Esophagus squamous epithelium (tissue), 5 donors: ENCODE data around the gene SCN2B. TPM values are rescaled to one million over a fixed set of nuclear protein-coding genes. Genes with fewer than 3 reads are reported as not detected.
A peak's percentile ranks its signal among the peaks of the same experiment; 100 is the strongest.

Experiments
- DNase-seq: peaks from one replicate; lab custom pipeline; 2025; lab: John Stamatoyannopoulos, UW
- H3K27ac ChIP-seq, 4 donors: fragments of 200-600 bp; sonication (generic); one replicate each; pipeline ENCODE4 v1.5.1; 2016 to 2019; ENCODE audit warnings: mild to moderate bottlenecking in 1 of 4
- H3K27me3 ChIP-seq, 4 donors: fragments of 200-600 bp; sonication (generic); 1 replicate in 3 of 4; 2 replicates in 1 of 4; pipeline versions ENCODE4 v1.5.1 to v1.6.0; 2017 to 2021; ENCODE audit warnings: antibody characterized with exemption in 1 of 4
- H3K36me3 ChIP-seq, 3 donors: fragments of 200-600 bp; sonication (generic); one replicate each; pipeline ENCODE4 v1.5.1; 2016 to 2019
- H3K4me1 ChIP-seq, 3 donors: fragments of 200-600 bp; sonication (generic); one replicate each; pipeline ENCODE4 v1.5.1; 2017 to 2019
- H3K4me3 ChIP-seq, 4 donors: fragments of 200-600 bp; sonication (generic); 1 replicate in 3 of 4; 2 replicates in 1 of 4; pipeline ENCODE4 v1.5.1; 2016 to 2019; ENCODE audit warnings: mild to moderate bottlenecking in 2 of 4, moderate library complexity in 1 of 4
- H3K9me3 ChIP-seq, 3 donors: fragments of 200-600 bp; sonication (generic); one replicate each; pipeline ENCODE4 v1.5.1; 2016 to 2019
- POLR2A ChIP-seq, 4 donors: fragments of 450-650 bp; IDR thresholded peaks; one replicate each; pipeline ENCODE4 v1.6.1; 2017; ENCODE audit warnings: antibody characterized with exemption in 4 of 4, mild to moderate bottlenecking in 4 of 4, moderate library complexity in 3 of 4
- WGBS, 2 donors: methylation state at CpG; one replicate each; pipeline ENCODE4 v1.1.5; 2018; 5-methylcytosine and 5-hydroxymethylcytosine counted together
- intact Hi-C: fragments of 100-400 bp; cut with DNase I; formaldehyde crosslinking; loops from one replicate; pipeline ENCODE4 v1.15.0; 2022
- total RNA-seq, 4 donors: library from RNA; depleted of rRNA; stranded (reverse); fragments of >200 nt; gene quantifications; one replicate each; pipeline ENCODE4 v1.1.0, GENCODE V29; 2016
- TF ChIP-seq, protein P1 (sequence below), 6 experiments: fragments of 450-650 bp in 4 of 6; fragments of 200-600 bp in 2 of 6; sonication (generic) in 2 of 6; IDR thresholded peaks; one replicate each; pipeline ENCODE4 v1.5.1; 2016 to 2019; ENCODE audit warnings: antibody characterized with exemption in 6 of 6, mild to moderate bottlenecking in 4 of 6, moderate library complexity in 4 of 6
- donor health status: DM: yes; HTN: yes; CAD: no.

The SCN2B gene
- total RNA-seq, 4 donors from 2014 or later, result 0.38 to 1.1 TPM; not detected in 2

DNA sequence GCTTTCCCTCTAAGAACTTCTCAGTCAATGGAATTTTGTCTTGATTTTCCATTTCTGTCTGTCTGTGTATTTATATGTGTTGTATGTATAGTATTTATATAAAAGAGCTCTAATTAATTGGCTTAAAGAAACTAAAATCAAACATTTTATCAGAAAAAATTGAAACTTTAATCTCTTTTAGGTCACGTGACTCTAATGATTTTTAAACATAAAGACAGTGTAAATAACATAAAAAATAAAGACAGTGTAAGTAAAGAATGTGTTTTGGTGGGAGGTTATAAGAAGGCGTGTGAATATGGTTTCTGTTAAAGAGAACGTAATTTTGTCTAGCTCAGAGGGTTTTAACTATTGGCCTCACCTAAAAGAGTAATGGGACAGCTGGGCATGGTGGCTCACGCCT, 46.0 kb upstream of the SCN2B start:
- intact Hi-C loops, result no loop called here
- Histone ChIP-seq H3K4me1 (no peaks in the 10 kb centered on the region), H3K9me3 (no peaks in the 10 kb centered on the region), H3K27ac (no peak overlapping the region), H3K36me3 (peaks cover 0 to 9% (median 0%) of the 10 kb centered on the region in 3 donors), H3K4me3 (no peak overlapping the region), H3K27me3 (peaks cover 0 to 17% (median 0%) of the 10 kb centered on the region in 4 donors)
- DNase-seq, result no peak
- TF ChIP-seq POLR2A (IDR thresholded peaks at IDR 0.05), result no peak
- TF ChIP-seq, protein P1, sequence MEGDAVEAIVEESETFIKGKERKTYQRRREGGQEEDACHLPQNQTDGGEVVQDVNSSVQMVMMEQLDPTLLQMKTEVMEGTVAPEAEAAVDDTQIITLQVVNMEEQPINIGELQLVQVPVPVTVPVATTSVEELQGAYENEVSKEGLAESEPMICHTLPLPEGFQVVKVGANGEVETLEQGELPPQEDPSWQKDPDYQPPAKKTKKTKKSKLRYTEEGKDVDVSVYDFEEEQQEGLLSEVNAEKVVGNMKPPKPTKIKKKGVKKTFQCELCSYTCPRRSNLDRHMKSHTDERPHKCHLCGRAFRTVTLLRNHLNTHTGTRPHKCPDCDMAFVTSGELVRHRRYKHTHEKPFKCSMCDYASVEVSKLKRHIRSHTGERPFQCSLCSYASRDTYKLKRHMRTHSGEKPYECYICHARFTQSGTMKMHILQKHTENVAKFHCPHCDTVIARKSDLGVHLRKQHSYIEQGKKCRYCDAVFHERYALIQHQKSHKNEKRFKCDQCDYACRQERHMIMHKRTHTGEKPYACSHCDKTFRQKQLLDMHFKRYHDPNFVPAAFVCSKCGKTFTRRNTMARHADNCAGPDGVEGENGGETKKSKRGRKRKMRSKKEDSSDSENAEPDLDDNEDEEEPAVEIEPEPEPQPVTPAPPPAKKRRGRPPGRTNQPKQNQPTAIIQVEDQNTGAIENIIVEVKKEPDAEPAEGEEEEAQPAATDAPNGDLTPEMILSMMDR (IDR thresholded peaks at IDR 0.05), result no peak
- 48 to 63% methylated on average over 4 of the region's 4 CpGs for whole genome bisulfite sequencing, 2 donors

- Histone ChIP-seq H3K9me3 (no peaks in the 10 kb centered on the region), H3K4me1 (peaks cover 0 to under 1% (median 0%) of the 10 kb centered on the region in 3 donors), H3K4me3 (no peak overlapping the region), H3K36me3 (peaks cover 0 to under 1% (median 0%) of the 10 kb centered on the region in 3 donors), H3K27me3 (peaks cover 0 to 17% (median 0%) of the 10 kb centered on the region in 4 donors), H3K27ac (no peak overlapping the region)
- 72 to 87% methylated on average over 3 to 5 of the region's 5 CpGs for WGBS, 2 donors
- no peak for TF ChIP-seq POLR2A (IDR thresholded peaks at IDR 0.05)
- intact Hi-C loops, result no loop called here
- no peak for DNase-seq
Observed at GRCh38 chr11:118221419-118221818, 45.0 kb upstream of the SCN2B start.

- no peak for DNase-seq
- no peaks in the 10 kb centered on the region for H3K9me3 ChIP-seq
- peaks cover 0 to 9% (median 0%) of the 10 kb centered on the region in 3 donors for H3K4me1 ChIP-seq
- peak overlapping the region in 1 of 4 donors; percentile 4 for H3K27ac ChIP-seq
- no peaks in the 10 kb centered on the region for H3K36me3 ChIP-seq
- intact Hi-C loops, result no loop called here
- no peak overlapping the region for H3K4me3 ChIP-seq
- 57% methylated on average over 1 of the region's 1 CpG; no CpG with 5 or more reads in 1 of the 2 donors for WGBS, 2 donors
- peaks cover 0 to 17% (median 0%) of the 10 kb centered on the region in 4 donors for H3K27me3 ChIP-seq
- TF ChIP-seq POLR2A (IDR thresholded peaks at IDR 0.05), result no peak
- TF ChIP-seq, protein P1 (IDR thresholded peaks at IDR 0.05), result no peak
Observed at GRCh38 chr11:118219732-118220131, 43.3 kb upstream of the SCN2B start.

- Histone ChIP-seq H3K4me1 (peaks cover 0 to 9% (median 0%) of the 10 kb centered on the region in 3 donors), H3K9me3 (no peaks in the 10 kb centered on the region), H3K27me3 (peaks cover 0 to 19% (median 0%) of the 10 kb centered on the region in 4 donors), H3K27ac (no peak overlapping the region), H3K4me3 (no peak overlapping the region), H3K36me3 (no peaks in the 10 kb centered on the region)
- intact Hi-C loops, result no loop called here
- TF ChIP-seq POLR2A (IDR thresholded peaks at IDR 0.05), result no peak
- TF ChIP-seq, protein P1 (IDR thresholded peaks at IDR 0.05), result no peak
- DNase-seq, result no peak
Observed at GRCh38 chr11:118219244-118219643, 42.8 kb upstream of the SCN2B start.

DNA sequence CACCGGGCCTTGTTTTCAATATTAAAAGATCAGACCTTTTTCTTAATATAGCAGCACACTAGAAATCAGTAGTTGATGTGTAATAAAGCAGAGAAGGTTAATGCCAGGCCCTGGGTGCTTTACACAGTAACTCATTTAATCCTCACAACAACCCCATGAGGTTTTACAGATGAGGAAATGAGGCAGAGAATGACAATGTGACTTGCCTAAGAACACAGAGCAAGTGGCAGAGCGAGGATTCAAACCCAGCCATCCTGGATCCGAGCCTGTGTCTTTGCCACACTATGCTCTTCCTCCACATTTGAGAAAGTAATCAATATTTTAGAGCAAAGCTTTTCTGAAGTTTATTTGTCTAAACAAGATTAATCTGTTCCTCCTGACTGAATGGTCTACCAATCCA, 41.1 kb upstream of the SCN2B start:
- H3K36me3 ChIP-seq, result no peaks in the 10 kb centered on the region
- H3K4me1 ChIP-seq, result peaks cover 0 to 9% (median 0%) of the 10 kb centered on the region in 3 donors
- H3K9me3 ChIP-seq, result no peaks in the 10 kb centered on the region
- WGBS, 2 donors, result 66 to 85% methylated on average over 3 of the region's 3 CpGs
- intact Hi-C loops, result no loop called here
- no peak overlapping the region for H3K4me3 ChIP-seq
- peak overlapping the region in 1 of 4 donors; percentile 0 for H3K27ac ChIP-seq
- no peak for TF ChIP-seq POLR2A (IDR thresholded peaks at IDR 0.05)
- TF ChIP-seq, protein P1 (IDR thresholded peaks at IDR 0.05), result no peak
- no peak for DNase-seq
- peaks cover 0 to 27% (median 0%) of the 10 kb centered on the region in 4 donors for H3K27me3 ChIP-seq
